ENCODE results near the gene SPAG17. TPM values are rescaled to one million over a fixed set of nuclear protein-coding genes. Genes with fewer than 3 reads are reported as not detected.

The SPAG17 gene
- total and polyA plus RNA-seq, 2 experiments from 2014 or later, result 1.0 to 1.1 TPM

- TF ChIP-seq REST (IDR thresholded peaks at IDR 0.05; ENCODE audit: unreplicated experiment), result no peak
Observed at GRCh38 chr1:118209648-118210047, 24.6 kb upstream of the SPAG17 start (continued).

GRCh38 chr1:118206966-118207365, 21.9 kb upstream of the SPAG17 start:
- Mint-ChIP-seq H3K9me3 (no peaks in the 10 kb centered on the region; the same call in 2 of the 3 replicates), H3K27me3 (ENCODE audit: insufficient read depth, low read depth, poor library complexity) (no peaks in the 10 kb centered on the region), H3K36me3 (ENCODE audit: low read depth) (no peaks in the 10 kb centered on the region), H3K27ac (no peak overlapping the region), H3K4me3 (no peak overlapping the region), H3K4me1 (peaks cover 4% of the 10 kb centered on the region; the same call in 2 of the 3 replicates)
- Histone ChIP-seq H3K27me3 (ENCODE audit: insufficient read depth) (no peaks in the 10 kb centered on the region), H3K9me2 (ENCODE audit: insufficient read depth) (peaks cover 13% of the 10 kb centered on the region; the same call in 1 of the 2 replicates), H3K27ac (ENCODE audit: low read depth) (no peak overlapping the region), H4K20me1 (replicated peaks; ENCODE audit: insufficient read depth) (no peaks in the 10 kb centered on the region), H3K4me2 (no peak overlapping the region), H3K4me3 (no peak overlapping the region), H3K79me2 (replicated peaks; ENCODE audit: insufficient read depth) (no peaks in the 10 kb centered on the region), H3K36me3 (ENCODE audit: insufficient read depth) (no peaks in the 10 kb centered on the region), H3K4me1 (ENCODE audit: insufficient read depth) (no peaks in the 10 kb centered on the region), H2AFZ (no peak overlapping the region), H3F3A (replicated peaks; ENCODE audit: low read depth) (no peaks in the 10 kb centered on the region)
- ATAC-seq, result no peak
- no peak for DNase-seq (ENCODE audit: low spot score)
- TF ChIP-seq ZNF462 (CRISPR knock-in tag; IDR thresholded peaks at IDR 0.05), result no peak
- TF ChIP-seq ETS1 (IDR thresholded peaks at IDR 0.05), result no peak
- TF ChIP-seq JUNB (IDR thresholded peaks at IDR 0.05; ENCODE audit: unreplicated experiment), result no peak
- TF ChIP-seq CTCF (conservative IDR thresholded peaks at IDR 0.05; ENCODE audit: low read depth in 2 of 2), result no peak
- no peak for TF ChIP-seq POLR2AphosphoS5 (IDR thresholded peaks at IDR 0.05; ENCODE audit: low read depth)
- no peak for TF ChIP-seq REST (IDR thresholded peaks at IDR 0.05; ENCODE audit: unreplicated experiment)
- TF ChIP-seq STAT1 (IDR thresholded peaks at IDR 0.05; ENCODE audit: unreplicated experiment), result no peak
- no peak for TF ChIP-seq EZH2phosphoT487 (IDR thresholded peaks at IDR 0.05; ENCODE audit: unreplicated experiment)
